ENCODE results near the gene SLC6A19.

SLC6A19 gene

GRCh38 chr5:1239505-1240251 lies 38.3 kb downstream of the SLC6A19 start:
- no peaks in the 10 kb centered on the region for H3K36me3 Mint-ChIP-seq (ENCODE audit: low read depth)
- H3K27ac Mint-ChIP-seq = no peak overlapping the region
- H3K9me3 Mint-ChIP-seq = peaks cover 9% of the 10 kb centered on the region
- H3K4me1 Mint-ChIP-seq (ENCODE audit: low read depth) = no peaks in the 10 kb centered on the region
- H3K27me3 Mint-ChIP-seq = no peaks in the 10 kb centered on the region
- no peak overlapping the region for H3K4me3 Mint-ChIP-seq

GRCh38 chr5:1240496-1241260 lies 39.3 kb downstream of the SLC6A19 start:
- no peak overlapping the region for H3K27ac Mint-ChIP-seq
- peaks cover 6% of the 10 kb centered on the region for H3K9me3 Mint-ChIP-seq
- no peaks in the 10 kb centered on the region for H3K4me1 Mint-ChIP-seq (ENCODE audit: low read depth)
- H3K36me3 Mint-ChIP-seq (ENCODE audit: low read depth) = no peaks in the 10 kb centered on the region
- no peak overlapping the region for H3K4me3 Mint-ChIP-seq
- H3K27me3 Mint-ChIP-seq = no peaks in the 10 kb centered on the region

- no peak overlapping the region for H3K27ac Mint-ChIP-seq
- H3K4me1 Mint-ChIP-seq (ENCODE audit: low read depth) = no peaks in the 10 kb centered on the region
- H3K27me3 Mint-ChIP-seq = no peaks in the 10 kb centered on the region
- no peaks in the 10 kb centered on the region for H3K9me3 Mint-ChIP-seq
- H3K4me3 Mint-ChIP-seq = no peak overlapping the region
- H3K36me3 Mint-ChIP-seq (ENCODE audit: low read depth) = no peaks in the 10 kb centered on the region
Observed at GRCh38 chr5:1241509-1242080, 40.2 kb downstream of the SLC6A19 start.

- Mint-ChIP-seq H3K27me3 (peaks cover 8% of the 10 kb centered on the region), H3K9me3 (no peaks in the 10 kb centered on the region), H3K4me1 (ENCODE audit: low read depth) (no peaks in the 10 kb centered on the region), H3K4me3 (no peak overlapping the region), H3K27ac (no peak overlapping the region), H3K36me3 (ENCODE audit: low read depth) (no peaks in the 10 kb centered on the region)
Observed at GRCh38 chr5:1242733-1243486, 41.5 kb downstream of the SLC6A19 start.

GRCh38 chr5:1243487-1244130 lies 42.2 kb downstream of the SLC6A19 start:
- no peak overlapping the region for H3K4me3 Mint-ChIP-seq
- no peaks in the 10 kb centered on the region for H3K4me1 Mint-ChIP-seq (ENCODE audit: low read depth)
- H3K27me3 Mint-ChIP-seq = peaks cover 8% of the 10 kb centered on the region
- no peaks in the 10 kb centered on the region for H3K36me3 Mint-ChIP-seq (ENCODE audit: low read depth)
- no peaks in the 10 kb centered on the region for H3K9me3 Mint-ChIP-seq
- H3K27ac Mint-ChIP-seq = no peak overlapping the region

- H3K27ac Mint-ChIP-seq = no peak overlapping the region
- H3K4me3 Mint-ChIP-seq = no peak overlapping the region
- H3K36me3 Mint-ChIP-seq (ENCODE audit: low read depth) = no peaks in the 10 kb centered on the region
- no peaks in the 10 kb centered on the region for H3K4me1 Mint-ChIP-seq (ENCODE audit: low read depth)
- no peaks in the 10 kb centered on the region for H3K9me3 Mint-ChIP-seq
- H3K27me3 Mint-ChIP-seq = peaks cover 8% of the 10 kb centered on the region
Observed at GRCh38 chr5:1244255-1244654, 42.9 kb downstream of the SLC6A19 start.

GRCh38 chr5:1244976-1245375 lies 43.6 kb downstream of the SLC6A19 start:
- Mint-ChIP-seq H3K36me3 (ENCODE audit: low read depth) (no peaks in the 10 kb centered on the region), H3K9me3 (no peaks in the 10 kb centered on the region), H3K27ac (no peak overlapping the region), H3K4me3 (no peak overlapping the region), H3K4me1 (ENCODE audit: low read depth) (no peaks in the 10 kb centered on the region), H3K27me3 (peaks cover 8% of the 10 kb centered on the region)

- Mint-ChIP-seq H3K4me3 (no peak overlapping the region), H3K27ac (no peak overlapping the region), H3K4me1 (ENCODE audit: low read depth) (no peaks in the 10 kb centered on the region), H3K36me3 (ENCODE audit: low read depth) (no peaks in the 10 kb centered on the region), H3K9me3 (no peaks in the 10 kb centered on the region), H3K27me3 (peaks cover 8% of the 10 kb centered on the region)
Observed at GRCh38 chr5:1245905-1246576, 44.6 kb downstream of the SLC6A19 start.

GRCh38 chr5:1246711-1247431 lies 45.5 kb downstream of the SLC6A19 start:
- no peaks in the 10 kb centered on the region for H3K9me3 Mint-ChIP-seq
- no peaks in the 10 kb centered on the region for H3K36me3 Mint-ChIP-seq (ENCODE audit: low read depth)
- no peaks in the 10 kb centered on the region for H3K4me1 Mint-ChIP-seq (ENCODE audit: low read depth)
- H3K27ac Mint-ChIP-seq = no peak overlapping the region
- H3K27me3 Mint-ChIP-seq = peaks cover 8% of the 10 kb centered on the region
- H3K4me3 Mint-ChIP-seq = no peak overlapping the region

- Mint-ChIP-seq H3K4me1 (ENCODE audit: low read depth) (no peaks in the 10 kb centered on the region), H3K36me3 (ENCODE audit: low read depth) (no peaks in the 10 kb centered on the region), H3K27ac (no peak overlapping the region), H3K9me3 (no peaks in the 10 kb centered on the region), H3K4me3 (no peak overlapping the region), H3K27me3 (peaks cover 8% of the 10 kb centered on the region)
Observed at GRCh38 chr5:1247811-1248210, 46.4 kb downstream of the SLC6A19 start.

- H3K36me3 Mint-ChIP-seq (ENCODE audit: low read depth) = no peaks in the 10 kb centered on the region
- H3K4me1 Mint-ChIP-seq (ENCODE audit: low read depth) = peaks cover 3% of the 10 kb centered on the region
- no peak overlapping the region for H3K27ac Mint-ChIP-seq
- H3K27me3 Mint-ChIP-seq = peaks cover 8% of the 10 kb centered on the region
- no peak overlapping the region for H3K4me3 Mint-ChIP-seq
- no peaks in the 10 kb centered on the region for H3K9me3 Mint-ChIP-seq
Observed at GRCh38 chr5:1249366-1250280, 48.2 kb downstream of the SLC6A19 start.

- no peaks in the 10 kb centered on the region for H3K9me3 Mint-ChIP-seq
- peaks cover 5% of the 10 kb centered on the region for H3K27me3 Mint-ChIP-seq
- peaks cover 15% of the 10 kb centered on the region for H3K4me1 Mint-ChIP-seq (ENCODE audit: low read depth)
- H3K36me3 Mint-ChIP-seq (ENCODE audit: low read depth) = no peaks in the 10 kb centered on the region
- H3K27ac Mint-ChIP-seq = no peak overlapping the region
- no peak overlapping the region for H3K4me3 Mint-ChIP-seq
Observed at GRCh38 chr5:1251678-1252580, 50.5 kb downstream of the SLC6A19 start.

All from stimulated activated naive CD8-positive, alpha-beta T cell treated with anti-CD3 and anti-CD28 coated beads, Interleukin-15, Interleukin-2, amounts not matched to agents 100 ng/mL and 50 ng/mL, for 24 hours (primary cell).